Stimulated activated CD4-positive, alpha-beta T cell treated with anti-CD3 and anti-CD28 coated beads, TNF-alpha, amount 100 ng/mL, for 24 hours (primary cell): ENCODE data around the gene YIF1B.
"Not testable (repeated sequence)": the region's sequence is repeated elsewhere in the genome, so short reads cannot be mapped to it uniquely, and the experiment has no call there.

Experiments used
- DNase-seq, 3 experiments: peaks; one replicate each; pipeline ENCODE4 v3.0.0-alpha.2; 2020; ENCODE audit warnings: low read depth in 3 of 3

YIF1B gene

GRCh38 chr19:38276942-38277517, 38.7 kb downstream of the YIF1B start:
- no peak for DNase-seq

- no peak for DNase-seq
These were observed 41.0 kb downstream of the YIF1B start for GRCh38 chr19:38274739-38275138.

GRCh38 chr19:38273499-38273898, 42.2 kb downstream of the YIF1B start:
- DNase-seq, result no peak

GRCh38 chr19:38270587-38271167, 45.1 kb downstream of the YIF1B start:
- DNase-seq, result no peak

- no peak for DNase-seq
These were observed 47.2 kb downstream of the YIF1B start for GRCh38 chr19:38268539-38268938.

- DNase-seq, result no peak
These were observed 47.8 kb downstream of the YIF1B start for GRCh38 chr19:38267761-38268483.

- no peak for DNase-seq
These were observed 48.7 kb downstream of the YIF1B start for GRCh38 chr19:38266981-38267597.

GRCh38 chr19:38265921-38266429, 49.8 kb downstream of the YIF1B start:
- no peak for DNase-seq

- no peak for DNase-seq
These were observed 50.4 kb downstream of the YIF1B start for GRCh38 chr19:38265213-38265861.

GRCh38 chr19:38264486-38265212, 51.1 kb downstream of the YIF1B start, which contains the start of gene SPINT2:
Gene SPINT2, plus strand, starts transcription at chr19:38264573. Its CDS starts 320 bp downstream, at chr19:38264893.
- DNase-seq, result peak in 1 of 3 experiments; percentile 35

GRCh38 chr19:38263689-38264485, 51.9 kb downstream of the YIF1B start:
- peak; percentile 27 to 83 (median 40) for DNase-seq

GRCh38 chr19:38262585-38263268, 53.0 kb downstream of the YIF1B start:
- no peak for DNase-seq

- not testable (repeated sequence) for DNase-seq
These were observed 53.8 kb downstream of the YIF1B start for GRCh38 chr19:38261942-38262341.

GRCh38 chr19:38255383-38256014, 60.2 kb downstream of the YIF1B start:
- no peak for DNase-seq

GRCh38 chr19:38253788-38254187, 62.0 kb downstream of the YIF1B start:
- no peak for DNase-seq
